Natural killer cell (primary cell): ENCODE data around the gene KANK4. TPM values are rescaled to one million over a fixed set of nuclear protein-coding genes. Genes with fewer than 3 reads are reported as not detected.
"Not testable (repeated sequence)": the region's sequence is repeated elsewhere in the genome, so short reads cannot be mapped to it uniquely, and the experiment has no call there.

ENCODE experiments used
- ATAC-seq, 3 donors: fragments of 150-1000 bp in 2 of 3; fragments of 200-7000 bp in 1 of 3; cut with Tn5 transposase; 1 replicate in 1 of 3; 2 replicates in 2 of 3; pipeline ENCODE4 v1.10.0; 2021; ENCODE audit warnings: mild to moderate bottlenecking in 2 of 3, moderate library complexity in 2 of 3
- DNase-seq, 2 donors: peaks; one replicate each; pipeline versions ENCODE4 v3.0.0 to v3.0.0-alpha.2; 2013 to 2021; ENCODE audit warnings: mixed read lengths in 1 of 2
- H3K27ac ChIP-seq: one replicate; pipeline ENCODE4 v1.5.1; 2013; ENCODE audit warnings: mild to moderate bottlenecking, low read length
- H3K27me3 ChIP-seq: one replicate; pipeline ENCODE4 v1.6.1; 2013; ENCODE audit warnings: low read length; ENCODE audit not compliant: control insufficient read depth, insufficient read depth
- H3K36me3 ChIP-seq: one replicate; pipeline ENCODE4 v1.6.1; 2013; ENCODE audit warnings: low read length; ENCODE audit not compliant: control insufficient read depth, insufficient read depth
- H3K4me1 ChIP-seq: one replicate; pipeline ENCODE4 v1.6.1; 2013; ENCODE audit warnings: low read length; ENCODE audit not compliant: control insufficient read depth, insufficient read depth
- H3K4me3 ChIP-seq: one replicate; pipeline ENCODE4 v1.5.1; 2013; ENCODE audit warnings: low read length
- H3K9me3 ChIP-seq: one replicate; pipeline ENCODE4 v1.6.1; 2013; ENCODE audit warnings: low read length; ENCODE audit not compliant: control insufficient read depth, insufficient read depth
- H3K27ac Mint-ChIP-seq, 2 donors: one replicate each; pipeline ENCODE4 v1.8.0; 2022; ENCODE audit warnings: mild to moderate bottlenecking in 2 of 2, mixed read lengths in 2 of 2, moderate library complexity in 1 of 2
- H3K27me3 Mint-ChIP-seq, 2 donors: one replicate each; pipeline ENCODE4 v1.8.0; 2022; ENCODE audit warnings: low read depth in 2 of 2, mixed read lengths in 2 of 2
- H3K36me3 Mint-ChIP-seq: one replicate; pipeline ENCODE4 v1.8.0; 2022; ENCODE audit warnings: mixed read lengths
- H3K4me1 Mint-ChIP-seq, 2 donors: one replicate each; pipeline ENCODE4 v1.8.0; 2022; ENCODE audit warnings: mixed read lengths in 2 of 2
- H3K4me3 Mint-ChIP-seq: one replicate; pipeline ENCODE4 v1.8.0; 2022; ENCODE audit warnings: mild to moderate bottlenecking, moderate library complexity, mixed read lengths
- H3K9me3 Mint-ChIP-seq, 2 donors: one replicate each; pipeline ENCODE4 v1.8.0; 2022; ENCODE audit warnings: mixed read lengths in 2 of 2
- WGBS: methylation state at CpG from one replicate; pipeline ENCODE4 v1.1.7; 2013; ENCODE audit warnings: missing lambda C conversion rate; ENCODE audit not compliant: insufficient coverage; 5-methylcytosine and 5-hydroxymethylcytosine counted together
- intact Hi-C: fragments of 100-400 bp; cut with micrococcal nuclease; formaldehyde crosslinking; loops from one replicate; pipeline ENCODE4 v1.14.2; 2022
- total RNA-seq, 4 donors: library from RNA; stranded (reverse); fragments of 120-200 nt in 1 of 4; gene quantifications; one replicate each; pipeline versions ENCODE4 v1.2.3 to v1.2.4, GENCODE V29; 2013 to 2022
- TF ChIP-seq, protein P1 (sequence below): fragments of 200-600 bp; IDR thresholded peaks from one replicate; pipeline ENCODE4 v1.8.0; 2022; ENCODE audit warnings: antibody characterized with exemption

KANK4 gene
- total RNA-seq, 3 donors from 2014 or later (not counting 1 experiment from before 2014, with no cell fraction given), result not detected

DNA sequence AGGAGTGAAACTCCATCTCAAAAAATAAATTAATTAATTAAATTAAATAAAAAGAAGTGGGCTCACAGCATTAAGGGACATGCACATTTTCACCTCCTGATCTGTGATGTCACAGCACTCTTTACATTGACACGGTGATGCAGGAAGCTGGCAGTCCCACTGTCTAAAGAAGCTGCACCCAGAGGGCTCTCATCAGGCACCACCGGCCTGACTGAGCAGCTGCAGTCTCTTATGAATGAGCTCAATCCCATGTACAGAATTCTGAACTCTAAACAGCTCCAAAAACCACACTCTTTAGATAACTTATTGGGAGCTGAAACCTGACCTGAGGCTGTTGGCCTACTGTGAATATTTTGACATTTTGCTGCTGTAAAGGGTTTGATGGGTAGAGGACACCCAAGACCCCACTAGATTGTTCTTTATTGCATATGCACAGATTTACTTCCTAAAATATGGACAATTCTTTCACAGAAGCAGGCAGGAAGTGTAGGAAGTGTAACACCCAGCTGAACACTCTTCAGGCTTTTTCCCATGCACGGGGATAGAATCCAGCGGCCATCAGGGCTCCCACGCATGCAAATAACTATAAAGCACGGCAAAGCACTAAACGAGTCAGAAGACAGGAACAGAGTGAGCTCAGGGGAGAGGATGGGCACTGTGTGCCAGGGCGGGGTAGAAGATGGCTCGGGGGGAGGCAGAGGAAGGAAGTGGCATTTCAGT is 78.4 kb downstream of the KANK4 start:
- no peak overlapping the region for H3K27ac ChIP-seq
- intact Hi-C loops, result no loop called here
- no peaks in the 10 kb centered on the region for H3K36me3 ChIP-seq
- Mint-ChIP-seq H3K4me1 (peaks cover 0 to 3% of the 10 kb centered on the region in 2 donors), H3K27ac (no peak overlapping the region), H3K9me3 (no peaks in the 10 kb centered on the region), H3K27me3 (no peaks in the 10 kb centered on the region), H3K36me3 (no peaks in the 10 kb centered on the region), H3K4me3 (no peak overlapping the region)
- WGBS, result 90% methylated on average over 9 of the region's 9 CpGs
- ATAC-seq (no peak), DNase-seq (no peak)
- H3K4me1 ChIP-seq, result no peaks in the 10 kb centered on the region
- H3K9me3 ChIP-seq, result no peaks in the 10 kb centered on the region
- H3K27me3 ChIP-seq, result no peaks in the 10 kb centered on the region
- no peak overlapping the region for H3K4me3 ChIP-seq
- TF ChIP-seq, protein P1, sequence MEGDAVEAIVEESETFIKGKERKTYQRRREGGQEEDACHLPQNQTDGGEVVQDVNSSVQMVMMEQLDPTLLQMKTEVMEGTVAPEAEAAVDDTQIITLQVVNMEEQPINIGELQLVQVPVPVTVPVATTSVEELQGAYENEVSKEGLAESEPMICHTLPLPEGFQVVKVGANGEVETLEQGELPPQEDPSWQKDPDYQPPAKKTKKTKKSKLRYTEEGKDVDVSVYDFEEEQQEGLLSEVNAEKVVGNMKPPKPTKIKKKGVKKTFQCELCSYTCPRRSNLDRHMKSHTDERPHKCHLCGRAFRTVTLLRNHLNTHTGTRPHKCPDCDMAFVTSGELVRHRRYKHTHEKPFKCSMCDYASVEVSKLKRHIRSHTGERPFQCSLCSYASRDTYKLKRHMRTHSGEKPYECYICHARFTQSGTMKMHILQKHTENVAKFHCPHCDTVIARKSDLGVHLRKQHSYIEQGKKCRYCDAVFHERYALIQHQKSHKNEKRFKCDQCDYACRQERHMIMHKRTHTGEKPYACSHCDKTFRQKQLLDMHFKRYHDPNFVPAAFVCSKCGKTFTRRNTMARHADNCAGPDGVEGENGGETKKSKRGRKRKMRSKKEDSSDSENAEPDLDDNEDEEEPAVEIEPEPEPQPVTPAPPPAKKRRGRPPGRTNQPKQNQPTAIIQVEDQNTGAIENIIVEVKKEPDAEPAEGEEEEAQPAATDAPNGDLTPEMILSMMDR, result no peak

GRCh38 chr1:62239652-62240403 is 79.4 kb downstream of the KANK4 start:
- DNase-seq, H3K4me1 Mint-ChIP-seq, H3K4me3 Mint-ChIP-seq, ATAC-seq, H3K36me3 ChIP-seq, H3K9me3 ChIP-seq, H3K27ac Mint-ChIP-seq, H3K27me3 ChIP-seq, H3K4me1 ChIP-seq, H3K4me3 ChIP-seq, H3K27ac ChIP-seq, H3K36me3 Mint-ChIP-seq, intact Hi-C loops, H3K9me3 Mint-ChIP-seq, H3K27me3 Mint-ChIP-seq: not testable (repeated sequence)
- WGBS, result no CpG with 5 or more reads among the region's 3 CpGs

DNA sequence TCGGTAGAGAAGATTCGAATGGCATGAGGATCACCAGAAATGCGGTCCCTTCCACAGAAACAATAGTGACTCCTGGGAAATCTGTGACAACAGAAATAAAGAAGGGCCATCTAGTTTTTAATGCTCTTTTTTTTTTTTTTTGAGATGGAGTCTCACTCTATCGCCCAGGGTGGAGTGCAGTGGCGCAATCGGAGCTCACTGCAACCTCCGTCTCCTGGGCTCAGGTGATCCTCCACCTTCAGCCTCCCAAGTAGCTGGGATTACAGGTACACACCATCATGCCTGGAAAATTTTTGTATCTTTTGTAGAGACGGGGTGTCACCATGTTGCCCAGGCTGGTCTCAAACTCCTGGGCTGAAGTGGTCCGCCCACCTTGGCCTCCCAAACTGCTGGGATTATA is 80.7 kb downstream of the KANK4 start:
- Histone ChIP-seq H3K27me3 (no peaks in the 10 kb centered on the region), H3K9me3 (no peaks in the 10 kb centered on the region), H3K4me3 (no peak overlapping the region), H3K4me1 (no peaks in the 10 kb centered on the region), H3K27ac (no peak overlapping the region), H3K36me3 (no peaks in the 10 kb centered on the region)
- intact Hi-C loops, result no loop called here
- Mint-ChIP-seq H3K4me3 (no peak overlapping the region), H3K9me3 (no peaks in the 10 kb centered on the region), H3K27ac (no peak overlapping the region), H3K27me3 (peaks cover 0 to 6% of the 10 kb centered on the region in 2 donors), H3K4me1 (peaks cover 0 to 3% of the 10 kb centered on the region in 2 donors), H3K36me3 (no peaks in the 10 kb centered on the region)
- ATAC-seq, result no peak
- WGBS, result 91% methylated on average over 8 of the region's 9 CpGs
- no peak for DNase-seq
- TF ChIP-seq, protein P1, result no peak

DNA sequence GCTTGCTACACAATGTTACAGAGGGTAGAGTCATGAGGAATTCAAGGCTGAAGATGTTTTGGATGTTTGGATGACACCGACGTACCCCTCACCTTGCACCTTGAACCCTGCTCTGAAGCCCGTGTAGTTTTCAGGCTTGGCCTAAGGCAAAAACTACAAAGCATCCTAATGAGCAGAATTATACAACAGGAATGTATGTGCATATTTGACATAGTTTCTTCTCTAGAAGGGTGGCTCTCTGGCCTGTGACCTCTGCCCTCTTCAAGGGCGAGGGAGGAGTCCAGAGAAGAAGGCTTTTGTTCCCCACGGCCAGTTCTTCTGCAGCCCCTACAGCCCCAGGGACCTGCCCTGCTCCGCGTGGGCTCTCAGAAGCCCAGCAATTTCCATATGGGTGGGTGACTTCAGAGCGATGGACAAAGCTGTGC is 81.3 kb downstream of the KANK4 start:
- Mint-ChIP-seq H3K4me3 (no peak overlapping the region), H3K36me3 (no peaks in the 10 kb centered on the region), H3K9me3 (no peaks in the 10 kb centered on the region), H3K27ac (no peak overlapping the region), H3K4me1 (peaks cover 0 to 3% of the 10 kb centered on the region in 2 donors), H3K27me3 (peaks cover 0 to 6% of the 10 kb centered on the region in 2 donors)
- no peaks in the 10 kb centered on the region for H3K4me1 ChIP-seq
- intact Hi-C loops, result no loop called here
- H3K27ac ChIP-seq, result no peak overlapping the region
- 83% methylated on average over 8 of the region's 8 CpGs for WGBS
- ATAC-seq, result no peak
- H3K4me3 ChIP-seq, result no peak overlapping the region
- TF ChIP-seq, protein P1, result no peak
- H3K9me3 ChIP-seq, result no peaks in the 10 kb centered on the region
- DNase-seq, result no peak
- no peaks in the 10 kb centered on the region for H3K27me3 ChIP-seq
- no peaks in the 10 kb centered on the region for H3K36me3 ChIP-seq
